Neutrophil (primary cell): Measurements from ENCODE around the gene ZC3H12D.
"Not testable (repeated sequence)": the region's sequence is repeated elsewhere in the genome, so short reads cannot be mapped to it uniquely, and the experiment has no call there.

Experiments used
- H3K27ac ChIP-seq: fragments of 200-600 bp; sonication (generic); 2 replicates; pipeline ENCODE4 v1.5.1; 2016; ENCODE audit warnings: mild to moderate bottlenecking, moderate library complexity
- H3K27me3 ChIP-seq: fragments of 200-600 bp; sonication (generic); 2 replicates; pipeline ENCODE4 v1.6.0; 2016; ENCODE audit warnings: mild to moderate bottlenecking
- H3K36me3 ChIP-seq: fragments of 200-600 bp; sonication (generic); 2 replicates; pipeline ENCODE4 v1.5.1; 2017
- H3K4me1 ChIP-seq, 2 experiments: fragments of 200-600 bp in 1 of 2; sonication (generic) in 1 of 2; 1 replicate in 1 of 2; 2 replicates in 1 of 2; pipeline versions ENCODE4 v1.5.1 to v1.6.1; 2013 to 2016; ENCODE audit warnings: low read depth in 1 of 2, low read length in 1 of 2, mild to moderate bottlenecking in 1 of 2, moderate library complexity in 1 of 2; ENCODE audit not compliant: control insufficient read depth in 1 of 2, insufficient read depth in 1 of 2
- H3K4me3 ChIP-seq, 2 experiments: fragments of 200-600 bp in 1 of 2; sonication (generic) in 1 of 2; 1 replicate in 1 of 2; 2 replicates in 1 of 2; pipeline ENCODE4 v1.5.1; 2013 to 2016; ENCODE audit warnings: low read depth in 1 of 2, low read length in 1 of 2, mild to moderate bottlenecking in 1 of 2, moderate library complexity in 1 of 2
- H3K9me3 ChIP-seq: fragments of 200-600 bp; sonication (generic); 2 replicates; pipeline ENCODE4 v1.5.1; 2016
- CTCF ChIP-seq: fragments of 200-600 bp; sonication (generic); IDR thresholded peaks from 2 replicates; pipeline ENCODE4 v1.5.1; 2016; ENCODE audit warnings: antibody characterized with exemption

The ZC3H12D gene

GRCh38 chr6:149445573-149445972 lies 39.2 kb downstream of the ZC3H12D start:
- H3K4me3 ChIP-seq, result no peak overlapping the region
- no peak for TF ChIP-seq CTCF
- H3K27me3 ChIP-seq, result peaks cover 10% of the 10 kb centered on the region

GRCh38 chr6:149445095-149445466 lies 39.7 kb downstream of the ZC3H12D start:
- no peak overlapping the region for H3K27ac ChIP-seq
- H3K4me3 ChIP-seq, result no peak overlapping the region
- H3K9me3 ChIP-seq, result no peaks in the 10 kb centered on the region
- peaks cover 5% of the 10 kb centered on the region for H3K27me3 ChIP-seq
- no peaks in the 10 kb centered on the region for H3K36me3 ChIP-seq
- TF ChIP-seq CTCF, result no peak
- no peaks in the 10 kb centered on the region for H3K4me1 ChIP-seq

More at GRCh38 chr6:149445573-149445972, 39.2 kb downstream of the ZC3H12D start:
- Histone ChIP-seq H3K9me3 (no peaks in the 10 kb centered on the region), H3K27ac (no peak overlapping the region), H3K4me1 (peaks cover 1 to 2% of the 10 kb centered on the region in 2 experiments), H3K36me3 (no peaks in the 10 kb centered on the region)

- H3K9me3 ChIP-seq, H3K27me3 ChIP-seq, H3K4me1 ChIP-seq: not testable (repeated sequence)
Observed at GRCh38 chr6:149444360-149445094, 40.3 kb downstream of the ZC3H12D start.

GRCh38 chr6:149443411-149444181 lies 41.2 kb downstream of the ZC3H12D start:
- no peaks in the 10 kb centered on the region for H3K36me3 ChIP-seq
- no peaks in the 10 kb centered on the region for H3K9me3 ChIP-seq
- no peak overlapping the region for H3K4me3 ChIP-seq
- no peak overlapping the region for H3K27ac ChIP-seq
- no peak for TF ChIP-seq CTCF
- no peaks in the 10 kb centered on the region for H3K4me1 ChIP-seq
- no peaks in the 10 kb centered on the region for H3K27me3 ChIP-seq

More at GRCh38 chr6:149444360-149445094, 40.3 kb downstream of the ZC3H12D start:
- not testable (repeated sequence) for H3K36me3 ChIP-seq, H3K27ac ChIP-seq, H3K4me3 ChIP-seq

- no peaks in the 10 kb centered on the region for H3K9me3 ChIP-seq
- H3K36me3 ChIP-seq, result no peaks in the 10 kb centered on the region
- no peaks in the 10 kb centered on the region for H3K27me3 ChIP-seq
- TF ChIP-seq CTCF, result no peak
- H3K4me1 ChIP-seq, result no peaks in the 10 kb centered on the region
- H3K27ac ChIP-seq, result no peak overlapping the region
- no peak overlapping the region for H3K4me3 ChIP-seq
Observed at GRCh38 chr6:149441740-149442139, 43.1 kb downstream of the ZC3H12D start.
